Activated B cell treated with CpG ODN at 0.5 μM for 24 hours (primary cell): Measurements from ENCODE around the gene PXDN. TPM values are rescaled to one million over a fixed set of nuclear protein-coding genes. Genes with fewer than 3 reads are reported as not detected.

Experiments
- ATAC-seq: fragments of 200-7000 bp; cut with Tn5 transposase; one replicate; pipeline ENCODE4 v1.10.0; 2021; ENCODE audit warnings: low read depth, mild to moderate bottlenecking, moderate library complexity
- CTCF ChIA-PET: fragments of 350-600 bp; sonication (Branson Sonifier 250); formaldehyde crosslinking; loops from one replicate; lab custom pipeline; 2021; ENCODE audit warnings: antibody characterized with exemption; lab: Charles Lee
- POLR2A ChIA-PET: fragments of 350-600 bp; sonication (Branson Sonifier 250); formaldehyde crosslinking; loops from one replicate; lab custom pipeline; 2021; ENCODE audit warnings: antibody characterized with exemption; lab: Charles Lee
- DNase-seq: peaks from one replicate; pipeline ENCODE4 v3.0.0; 2022
- H3K27ac Mint-ChIP-seq: one replicate; pipeline ENCODE4 v1.8.0; 2020; ENCODE audit warnings: mixed read lengths
- H3K27me3 Mint-ChIP-seq: one replicate; pipeline ENCODE4 v1.8.0; 2021; ENCODE audit warnings: mixed read lengths
- H3K36me3 Mint-ChIP-seq: one replicate; pipeline ENCODE4 v1.8.0; 2021; ENCODE audit warnings: low read depth, mixed read lengths
- H3K4me1 Mint-ChIP-seq: one replicate; pipeline ENCODE4 v1.8.0; 2021; ENCODE audit warnings: mixed read lengths
- H3K4me3 Mint-ChIP-seq: one replicate; pipeline ENCODE4 v1.8.0; 2020; ENCODE audit warnings: mild to moderate bottlenecking, mixed read lengths
- H3K9me3 Mint-ChIP-seq: one replicate; pipeline ENCODE4 v1.8.0; 2020; ENCODE audit warnings: mixed read lengths
- CTCF ChIP-seq: fragments of 200-600 bp; IDR thresholded peaks from one replicate; pipeline ENCODE4 v1.8.0; 2022; ENCODE audit warnings: antibody characterized with exemption, mild to moderate bottlenecking
- intact Hi-C: fragments of 100-400 bp; cut with micrococcal nuclease; formaldehyde crosslinking; loops from one replicate; pipeline ENCODE4 v1.15.1; 2024
- total RNA-seq: library from RNA; stranded (reverse); gene quantifications from 2 replicates; pipeline ENCODE4 v1.2.3, GENCODE V29; 2022

Gene PXDN
- total RNA-seq, 1 donor from 2014 or later, result 1.1 TPM

GRCh38 chr2:1690056-1690775 lies 54.1 kb downstream of the PXDN start:
- H3K36me3 Mint-ChIP-seq, result no peaks in the 10 kb centered on the region
- H3K27me3 Mint-ChIP-seq, result no peaks in the 10 kb centered on the region
- ChIA-PET CTCF (no interaction called here), POLR2A (no interaction called here)
- intact Hi-C loops, result no loop called here
- no peak overlapping the region for H3K4me3 Mint-ChIP-seq
- no peak for TF ChIP-seq CTCF
- H3K4me1 Mint-ChIP-seq, result no peaks in the 10 kb centered on the region
- ATAC-seq (no peak), DNase-seq (no peak)
- no peaks in the 10 kb centered on the region for H3K9me3 Mint-ChIP-seq
- no peak overlapping the region for H3K27ac Mint-ChIP-seq

GRCh38 chr2:1688859-1689258 lies 55.5 kb downstream of the PXDN start:
- no peak for DNase-seq
- Mint-ChIP-seq H3K4me1 (no peaks in the 10 kb centered on the region), H3K4me3 (no peak overlapping the region), H3K36me3 (no peaks in the 10 kb centered on the region), H3K27ac (no peak overlapping the region), H3K9me3 (no peaks in the 10 kb centered on the region), H3K27me3 (no peaks in the 10 kb centered on the region)
- TF ChIP-seq CTCF, result no peak
- intact Hi-C loops, result no loop called here
- POLR2A ChIA-PET, result no interaction called here
- no peak for ATAC-seq
- CTCF ChIA-PET, result no interaction called here

GRCh38 chr2:1688161-1688560 lies 56.2 kb downstream of the PXDN start:
- no peaks in the 10 kb centered on the region for H3K36me3 Mint-ChIP-seq
- no peak for TF ChIP-seq CTCF
- DNase-seq (no peak), ATAC-seq (no peak)
- no peak overlapping the region for H3K27ac Mint-ChIP-seq
- intact Hi-C loops, result no loop called here
- H3K9me3 Mint-ChIP-seq, result no peaks in the 10 kb centered on the region
- H3K4me3 Mint-ChIP-seq, result no peak overlapping the region
- H3K27me3 Mint-ChIP-seq, result no peaks in the 10 kb centered on the region
- CTCF ChIA-PET, result no interaction called here
- POLR2A ChIA-PET, result no interaction called here
- H3K4me1 Mint-ChIP-seq, result no peaks in the 10 kb centered on the region

GRCh38 chr2:1687254-1687653 lies 57.1 kb downstream of the PXDN start:
- POLR2A ChIA-PET, result no interaction called here

GRCh38 chr2:1686784-1687105 lies 57.6 kb downstream of the PXDN start:
- Mint-ChIP-seq H3K4me1 (no peaks in the 10 kb centered on the region), H3K27me3 (no peaks in the 10 kb centered on the region), H3K27ac (no peak overlapping the region), H3K4me3 (no peak overlapping the region), H3K9me3 (no peaks in the 10 kb centered on the region), H3K36me3 (no peaks in the 10 kb centered on the region)
- DNase-seq (no peak), ATAC-seq (no peak)
- no peak for TF ChIP-seq CTCF
- ChIA-PET CTCF (no interaction called here), POLR2A (no interaction called here)
- intact Hi-C loops, result no loop called here

More at GRCh38 chr2:1687254-1687653, 57.1 kb downstream of the PXDN start:
- H3K4me1 Mint-ChIP-seq, result no peaks in the 10 kb centered on the region
- CTCF ChIA-PET, result no interaction called here
- intact Hi-C loops, result no loop called here
- DNase-seq, result no peak
- H3K9me3 Mint-ChIP-seq, result no peaks in the 10 kb centered on the region
- no peak overlapping the region for H3K27ac Mint-ChIP-seq
- no peaks in the 10 kb centered on the region for H3K27me3 Mint-ChIP-seq
- no peaks in the 10 kb centered on the region for H3K36me3 Mint-ChIP-seq
- no peak for TF ChIP-seq CTCF
- H3K4me3 Mint-ChIP-seq, result no peak overlapping the region
- no peak for ATAC-seq
